Ascending aorta (tissue), 2 donors: ENCODE measurements around the gene ADAM8. TPM values are rescaled to one million over a fixed set of nuclear protein-coding genes. Genes with fewer than 3 reads are reported as not detected.

Source experiments
- DNase-seq, 2 donors: peaks; one replicate each; pipeline ENCODE4 v3.0.0-alpha.2; 2019; ENCODE audit warnings: low spot score in 2 of 2
- H3K27ac ChIP-seq, 2 donors: fragments of 200-600 bp; sonication (generic); one replicate each; pipeline ENCODE4 v1.5.1; 2016 to 2017; ENCODE audit warnings: mild to moderate bottlenecking in 1 of 2
- H3K27me3 ChIP-seq: fragments of 200-600 bp; sonication (generic); one replicate; pipeline ENCODE4 v1.5.1; 2017
- H3K36me3 ChIP-seq, 2 donors: fragments of 200-600 bp; sonication (generic); one replicate each; pipeline ENCODE4 v1.5.1; 2016
- H3K4me1 ChIP-seq, 2 donors: fragments of 200-600 bp; sonication (generic); one replicate each; pipeline ENCODE4 v1.5.1; 2016 to 2017; ENCODE audit warnings: mild to moderate bottlenecking in 1 of 2
- H3K4me3 ChIP-seq, 2 donors: fragments of 200-600 bp; sonication (generic); one replicate each; pipeline ENCODE4 v1.5.1; 2016 to 2017; ENCODE audit warnings: mild to moderate bottlenecking in 1 of 2
- H3K9me3 ChIP-seq, 2 donors: fragments of 200-600 bp; sonication (generic); one replicate each; pipeline ENCODE4 v1.5.1; 2016
- CTCF ChIP-seq, 3 experiments: fragments of 200-600 bp in 2 of 3; fragments of 450-650 bp in 1 of 3; sonication (generic) in 2 of 3; IDR thresholded peaks; one replicate each; pipeline ENCODE4 v1.5.1; 2016 to 2019; ENCODE audit warnings: antibody characterized with exemption in 3 of 3, mild to moderate bottlenecking in 1 of 3, moderate library complexity in 1 of 3
- intact Hi-C: fragments of 100-400 bp; cut with DNase I; formaldehyde crosslinking; loops from one replicate; pipeline ENCODE4 v1.15.1; 2023
- total RNA-seq: library from RNA; depleted of rRNA; stranded (reverse); fragments of >200 nt; gene quantifications from one replicate; pipeline ENCODE4 v1.1.0, GENCODE V29; 2016

The ADAM8 gene
- total RNA-seq, 1 donor from 2014 or later: 21.4 TPM

- Histone ChIP-seq H3K4me1 (peaks cover 0 to 3% of the 10 kb centered on the region in 2 donors), H3K27me3 (peaks cover 8% of the 10 kb centered on the region), H3K9me3 (no peaks in the 10 kb centered on the region), H3K36me3 (no peaks in the 10 kb centered on the region), H3K27ac (no peak overlapping the region), H3K4me3 (peak overlapping the region in 1 of 2 donors; percentile 9)
- intact Hi-C loops: no loop called here
- DNase-seq: no peak
- TF ChIP-seq CTCF (IDR thresholded peaks at IDR 0.05): no peak
Measured at GRCh38 chr10:133241501-133242205, 35.0 kb downstream of the ADAM8 start.

- H3K9me3 ChIP-seq: no peaks in the 10 kb centered on the region
- H3K4me3 ChIP-seq: no peak overlapping the region
- H3K36me3 ChIP-seq: no peaks in the 10 kb centered on the region
- H3K4me1 ChIP-seq: peaks cover 0 to 3% of the 10 kb centered on the region in 2 donors
- intact Hi-C loops: no loop called here
- DNase-seq: no peak
- peaks cover 19% of the 10 kb centered on the region for H3K27me3 ChIP-seq
- no peak overlapping the region for H3K27ac ChIP-seq
- no peak for TF ChIP-seq CTCF (IDR thresholded peaks at IDR 0.05)
Measured at GRCh38 chr10:133239990-133240389, 36.7 kb downstream of the ADAM8 start.

GRCh38 chr10:133238466-133238804, 38.2 kb downstream of the ADAM8 start:
- H3K4me1 ChIP-seq: peaks cover 0 to 3% of the 10 kb centered on the region in 2 donors
- no peak overlapping the region for H3K4me3 ChIP-seq
- peaks cover 19% of the 10 kb centered on the region for H3K27me3 ChIP-seq
- no peaks in the 10 kb centered on the region for H3K9me3 ChIP-seq
- H3K27ac ChIP-seq: no peak overlapping the region
- no peak for DNase-seq
- no peaks in the 10 kb centered on the region for H3K36me3 ChIP-seq
- intact Hi-C loops: no loop called here
- no peak for TF ChIP-seq CTCF (IDR thresholded peaks at IDR 0.05)

GRCh38 chr10:133237588-133238465, 38.8 kb downstream of the ADAM8 start, which contains the start of gene VENTX:
Gene VENTX (plus strand): TSS chr10:133237855. CDS start chr10:133237915, 60 bp downstream.
- Histone ChIP-seq H3K27ac (no peak within 1 kb of the TSS), H3K9me3 (no peaks in the 10 kb centered on the region), H3K4me3 (peak within 1 kb of the TSS; percentile 1 to 56), H3K4me1 (peaks cover 0 to 3% of the 10 kb centered on the region in 2 donors), H3K27me3 (peaks cover 19% of the 10 kb centered on the region), H3K36me3 (no peaks in the 10 kb centered on the region)
- intact Hi-C loops: no loop called here
- DNase-seq: no peak
- no peak for TF ChIP-seq CTCF (IDR thresholded peaks at IDR 0.05)

- Histone ChIP-seq H3K36me3 (no peaks in the 10 kb centered on the region), H3K27me3 (peaks cover 19% of the 10 kb centered on the region), H3K9me3 (no peaks in the 10 kb centered on the region), H3K4me1 (peaks cover 0 to 3% of the 10 kb centered on the region in 2 donors), H3K27ac (no peak overlapping the region), H3K4me3 (peak overlapping the region; percentile 1 to 56)
- no peak for DNase-seq
- no peak for TF ChIP-seq CTCF (IDR thresholded peaks at IDR 0.05)
- intact Hi-C loops: no loop called here
Measured at GRCh38 chr10:133237241-133237587, 39.5 kb downstream of the ADAM8 start.
